Osteocyte (in vitro differentiated cells): ENCODE results near the gene TBXAS1. TPM values are rescaled to one million over a fixed set of nuclear protein-coding genes. Genes with fewer than 3 reads are reported as not detected.

ENCODE experiments used
- DNase-seq: peaks from one replicate; pipeline ENCODE4 v3.0.0; 2021; ENCODE audit warnings: mixed read lengths; ENCODE audit not compliant: unreplicated experiment; ENCODE audit errors: extremely low spot score
- H3K27ac Mint-ChIP-seq: one replicate; pipeline ENCODE4 v1.8.0; 2021; ENCODE audit warnings: mild to moderate bottlenecking, mixed read lengths; ENCODE audit not compliant: unreplicated experiment
- H3K27me3 Mint-ChIP-seq: one replicate; pipeline ENCODE4 v1.8.0; 2021; ENCODE audit warnings: mixed read lengths; ENCODE audit not compliant: unreplicated experiment
- H3K36me3 Mint-ChIP-seq: one replicate; pipeline ENCODE4 v1.8.0; 2021; ENCODE audit warnings: mixed read lengths; ENCODE audit not compliant: unreplicated experiment
- H3K4me1 Mint-ChIP-seq: one replicate; pipeline ENCODE4 v1.8.0; 2021; ENCODE audit warnings: mixed read lengths; ENCODE audit not compliant: unreplicated experiment
- H3K4me3 Mint-ChIP-seq: one replicate; pipeline ENCODE4 v1.8.0; 2021; ENCODE audit warnings: mild to moderate bottlenecking, moderate library complexity, mixed read lengths; ENCODE audit not compliant: unreplicated experiment
- H3K9me3 Mint-ChIP-seq: one replicate; pipeline ENCODE4 v1.8.0; 2021; ENCODE audit warnings: mixed read lengths; ENCODE audit not compliant: unreplicated experiment
- CTCF ChIP-seq: fragments of 200-600 bp; sonication (generic); IDR thresholded peaks from 2 replicates; pipeline ENCODE4 v1.5.0; 2021; ENCODE audit warnings: antibody characterized with exemption, mild to moderate bottlenecking, moderate library complexity
- total RNA-seq: library from RNA; stranded (reverse); gene quantifications from 2 replicates; pipeline ENCODE4 v1.2.1, GENCODE V29; 2021

TBXAS1 gene
- total RNA-seq, 1 donor from 2014 or later = 3.5 TPM

DNA sequence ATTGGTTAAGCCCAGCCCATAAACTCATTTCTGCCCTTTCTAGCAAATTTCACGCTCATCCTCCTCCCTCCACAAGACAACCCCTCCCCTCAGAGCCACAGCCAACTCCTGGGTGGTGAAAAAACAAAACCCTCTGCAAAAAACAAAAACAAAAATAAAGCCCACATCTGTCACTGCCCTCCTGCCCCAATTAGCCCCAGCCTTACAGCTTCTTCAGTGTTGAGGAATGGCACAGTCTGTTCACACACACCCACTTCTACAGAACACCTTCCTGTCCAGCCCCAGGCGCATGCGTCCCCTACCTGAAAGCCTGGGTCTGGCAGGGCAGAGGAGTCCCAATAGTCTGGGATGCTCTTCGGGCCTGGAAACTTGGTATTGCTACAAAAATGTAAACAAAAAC, 199.2 kb downstream of the TBXAS1 start:
- Mint-ChIP-seq H3K9me3 (no peaks in the 10 kb centered on the region), H3K27ac (no peak overlapping the region), H3K36me3 (peaks cover 35% of the 10 kb centered on the region), H3K4me1 (peaks cover 3% of the 10 kb centered on the region), H3K27me3 (no peaks in the 10 kb centered on the region), H3K4me3 (no peak overlapping the region)
- TF ChIP-seq CTCF = no peak
- peak; percentile 63 for DNase-seq

DNA sequence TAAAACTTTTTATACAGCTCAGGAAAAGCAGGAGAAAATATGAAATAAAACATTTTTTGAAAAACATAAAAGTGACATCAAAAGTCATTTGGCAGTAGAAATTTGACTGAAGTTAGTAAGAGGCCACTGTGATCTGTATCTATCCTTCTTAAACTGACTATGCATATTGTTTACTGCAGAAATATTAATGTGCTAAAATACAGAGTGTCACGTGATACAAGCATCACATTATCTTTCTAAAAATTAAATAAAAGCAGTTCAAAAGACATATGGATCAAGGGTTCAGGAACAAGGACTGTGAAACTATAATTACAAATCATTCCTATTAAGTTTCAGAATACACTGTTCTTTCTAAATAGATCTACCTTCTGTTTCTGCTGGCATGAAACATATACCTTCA, 200.0 kb downstream of the TBXAS1 start:
- no peak for DNase-seq
- Mint-ChIP-seq H3K4me3 (no peak overlapping the region), H3K4me1 (peaks cover 3% of the 10 kb centered on the region), H3K27ac (no peak overlapping the region), H3K36me3 (peaks cover 42% of the 10 kb centered on the region), H3K27me3 (no peaks in the 10 kb centered on the region), H3K9me3 (no peaks in the 10 kb centered on the region)
- TF ChIP-seq CTCF = no peak

DNA sequence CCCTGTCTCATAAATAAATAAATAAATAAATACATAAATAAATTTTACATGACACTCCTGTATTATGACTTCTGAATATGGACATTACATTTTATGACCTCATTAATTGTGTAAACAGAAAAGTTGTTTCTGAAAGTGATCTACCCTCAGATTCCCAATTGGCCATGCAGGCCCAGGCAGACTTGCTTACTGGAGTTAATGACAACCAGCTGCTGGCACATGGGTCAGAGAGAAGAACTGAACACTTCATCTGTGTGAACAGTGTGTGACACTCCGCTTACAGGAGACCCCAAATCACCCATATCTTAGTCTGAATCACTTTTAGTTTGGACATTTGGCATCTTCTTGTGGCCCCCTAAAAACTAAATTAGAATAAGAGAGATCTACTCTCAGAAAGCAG, 202.3 kb downstream of the TBXAS1 start:
- Mint-ChIP-seq H3K36me3 (peaks cover 43% of the 10 kb centered on the region), H3K27me3 (no peaks in the 10 kb centered on the region), H3K9me3 (no peaks in the 10 kb centered on the region), H3K4me1 (peaks cover 9% of the 10 kb centered on the region), H3K27ac (no peak overlapping the region), H3K4me3 (no peak overlapping the region)
- TF ChIP-seq CTCF = no peak
- DNase-seq = no peak

DNA sequence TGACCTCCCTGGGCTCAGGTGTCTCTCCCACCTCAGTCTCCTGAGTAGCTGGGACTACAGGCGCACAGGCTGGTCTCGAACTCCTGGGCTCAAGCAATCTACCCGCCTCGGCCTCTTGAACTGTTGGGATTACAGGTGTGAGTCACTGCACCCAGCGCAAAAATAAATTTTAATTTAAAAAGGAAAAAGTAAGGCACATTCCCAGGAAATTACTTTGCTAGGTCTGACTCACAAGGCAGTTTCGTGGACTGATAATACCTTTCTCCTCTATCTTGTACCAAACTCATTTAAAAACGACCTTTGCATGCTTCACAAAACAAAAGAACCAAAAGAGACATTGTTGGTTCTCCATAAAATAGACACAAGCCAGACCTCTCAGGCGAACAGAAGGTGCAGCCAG, 204.0 kb downstream of the TBXAS1 start:
- peak; percentile 44 for DNase-seq
- no peak for TF ChIP-seq CTCF
- no peaks in the 10 kb centered on the region for H3K27me3 Mint-ChIP-seq
- peaks cover 47% of the 10 kb centered on the region for H3K36me3 Mint-ChIP-seq
- no peak overlapping the region for H3K4me3 Mint-ChIP-seq
- H3K4me1 Mint-ChIP-seq = peaks cover 9% of the 10 kb centered on the region
- no peaks in the 10 kb centered on the region for H3K9me3 Mint-ChIP-seq
- H3K27ac Mint-ChIP-seq = no peak overlapping the region

GRCh38 chr7:140033779-140034363, 204.8 kb downstream of the TBXAS1 start:
- peaks cover 13% of the 10 kb centered on the region for H3K4me1 Mint-ChIP-seq
- H3K4me3 Mint-ChIP-seq = no peak overlapping the region
- TF ChIP-seq CTCF = no peak
- H3K36me3 Mint-ChIP-seq = peaks cover 49% of the 10 kb centered on the region
- H3K9me3 Mint-ChIP-seq = no peaks in the 10 kb centered on the region
- peak; percentile 46 for DNase-seq
- no peak overlapping the region for H3K27ac Mint-ChIP-seq
- no peaks in the 10 kb centered on the region for H3K27me3 Mint-ChIP-seq
